Measurements from ENCODE around the gene IL12A.

IL12A gene

DNA sequence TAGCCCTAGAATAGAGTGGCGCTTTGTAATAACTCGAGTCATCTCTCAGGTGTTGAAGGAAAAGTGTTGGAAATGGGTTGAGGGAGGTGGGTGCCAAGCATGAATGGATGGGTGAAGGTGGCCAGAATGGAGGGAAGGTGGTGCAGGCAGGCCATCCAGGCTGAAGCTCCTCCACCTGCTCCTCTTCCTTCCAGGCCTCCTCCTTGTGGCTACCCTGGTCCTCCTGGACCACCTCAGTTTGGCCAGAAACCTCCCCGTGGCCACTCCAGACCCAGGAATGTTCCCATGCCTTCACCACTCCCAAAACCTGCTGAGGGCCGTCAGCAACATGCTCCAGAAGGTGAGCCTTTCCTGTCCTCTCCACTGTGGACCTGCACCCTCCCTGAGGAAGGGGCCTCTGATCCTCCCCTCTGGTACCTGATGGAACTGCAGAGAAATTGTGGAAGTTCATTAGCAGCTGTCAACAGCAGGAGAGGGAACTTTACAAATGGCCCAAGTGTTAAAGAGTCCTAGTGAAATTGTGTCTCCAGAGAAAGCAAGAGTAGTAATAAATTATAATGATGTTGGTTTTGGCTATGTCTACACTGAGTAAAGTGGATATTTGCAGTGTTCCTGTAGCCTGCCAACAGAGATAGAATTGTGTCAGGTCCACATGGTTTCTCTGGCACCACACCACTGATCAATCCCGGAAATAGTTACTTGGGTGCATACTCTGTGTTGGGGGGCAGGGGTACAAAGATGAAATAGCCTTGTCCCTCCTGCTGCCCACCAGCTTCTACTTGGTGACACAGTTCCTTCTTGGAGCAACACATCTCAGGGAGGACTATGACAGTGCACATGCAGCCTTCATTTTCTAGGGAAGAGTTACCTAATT, 1.6 kb downstream of the IL12A start:
- DNase-seq: no peak

DNA sequence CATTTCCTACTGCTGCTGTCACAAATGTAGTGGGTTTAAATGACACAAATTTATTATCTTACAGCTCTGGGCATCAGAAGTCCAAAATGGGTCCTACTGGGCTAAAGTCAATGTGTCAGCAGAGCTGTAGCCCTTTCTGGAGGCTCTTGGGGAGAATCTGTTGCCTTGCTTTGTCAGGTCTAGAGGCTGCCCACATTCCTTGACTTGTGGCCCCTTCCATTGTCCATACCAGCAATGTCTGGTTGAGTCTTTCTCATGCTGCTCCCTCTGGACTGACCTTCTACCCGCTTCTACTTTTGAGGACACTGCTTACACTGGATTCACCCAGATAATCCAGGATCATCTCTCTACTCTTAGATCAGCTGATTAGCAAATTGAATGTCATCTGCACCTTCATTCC, 3.0 kb downstream of the IL12A start:
- no peak for DNase-seq

DNA sequence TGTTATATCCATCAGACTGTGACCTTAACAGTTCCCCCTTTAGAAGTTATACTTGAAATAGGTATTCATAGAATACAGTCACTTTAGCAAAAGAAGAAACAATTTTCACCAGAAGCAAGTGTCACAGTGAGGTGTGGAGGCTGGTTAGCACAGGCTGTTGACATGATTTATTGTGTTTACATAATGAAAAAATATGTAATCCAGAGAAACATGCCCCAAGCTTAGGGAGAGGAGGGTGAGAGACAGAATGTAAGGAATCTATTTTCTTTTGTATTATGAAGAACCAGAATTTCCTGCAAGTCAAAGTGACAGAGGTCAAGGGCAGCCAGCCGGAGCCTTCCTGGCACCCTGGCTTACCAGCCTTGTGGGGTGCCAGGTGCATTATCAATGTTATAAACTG, 4.0 kb downstream of the IL12A start:
- DNase-seq: no peak

DNA sequence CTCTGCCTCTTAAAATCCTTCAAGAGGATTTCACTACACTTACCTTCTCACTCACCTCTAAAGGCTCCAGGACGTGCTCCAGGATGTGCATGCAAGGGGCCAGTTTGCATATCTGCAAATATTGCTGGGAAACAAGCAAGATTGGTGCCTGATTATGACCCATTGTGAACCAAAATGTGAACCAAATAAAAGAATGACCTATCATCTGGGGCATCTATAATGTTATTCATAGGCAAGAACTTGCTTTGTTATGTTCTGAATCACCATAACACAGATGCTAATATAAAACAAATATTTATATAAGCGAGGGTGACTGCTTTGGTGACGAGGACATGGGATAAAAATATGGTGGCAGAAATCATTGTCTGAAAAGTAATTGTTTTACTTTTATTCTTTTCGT, 5.5 kb downstream of the IL12A start:
- DNase-seq: no peak

DNA sequence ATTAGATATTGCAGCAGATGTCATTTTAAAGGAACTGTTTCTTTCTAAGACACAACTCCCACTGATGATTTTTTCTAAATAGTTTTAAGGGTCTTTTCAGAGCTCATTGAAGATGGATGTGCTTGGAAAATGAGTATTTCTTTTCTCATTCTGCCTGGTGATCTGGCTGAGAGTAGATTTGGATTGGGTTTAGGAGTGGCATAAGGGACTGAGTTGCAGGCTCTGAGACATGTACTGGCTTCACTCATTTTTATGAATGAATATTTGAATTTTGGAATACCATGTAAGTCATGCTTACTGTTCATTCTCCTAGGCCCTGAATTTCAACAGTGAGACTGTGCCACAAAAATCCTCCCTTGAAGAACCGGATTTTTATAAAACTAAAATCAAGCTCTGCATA, 6.5 kb downstream of the IL12A start:
- DNase-seq: no peak

DNA sequence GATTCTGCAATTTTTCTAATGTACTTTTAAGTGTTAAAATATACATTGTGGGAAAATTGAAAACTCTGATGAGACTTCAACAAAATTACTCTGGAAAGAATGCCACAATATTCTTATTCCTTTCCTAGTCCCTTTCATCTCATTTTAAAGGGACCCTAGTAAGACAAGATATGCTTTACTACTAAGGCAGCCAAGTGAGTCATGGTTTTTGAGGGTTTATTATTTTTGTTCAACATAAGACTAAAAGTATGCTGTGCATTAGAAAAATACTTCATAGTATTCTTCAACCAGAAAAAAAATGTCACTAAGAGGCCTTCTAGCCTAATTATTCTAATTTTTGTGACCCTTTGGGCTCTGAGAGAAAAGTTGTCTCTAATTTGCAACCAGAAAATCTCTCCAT, 7.4 kb downstream of the IL12A start:
- no peak for DNase-seq

DNA sequence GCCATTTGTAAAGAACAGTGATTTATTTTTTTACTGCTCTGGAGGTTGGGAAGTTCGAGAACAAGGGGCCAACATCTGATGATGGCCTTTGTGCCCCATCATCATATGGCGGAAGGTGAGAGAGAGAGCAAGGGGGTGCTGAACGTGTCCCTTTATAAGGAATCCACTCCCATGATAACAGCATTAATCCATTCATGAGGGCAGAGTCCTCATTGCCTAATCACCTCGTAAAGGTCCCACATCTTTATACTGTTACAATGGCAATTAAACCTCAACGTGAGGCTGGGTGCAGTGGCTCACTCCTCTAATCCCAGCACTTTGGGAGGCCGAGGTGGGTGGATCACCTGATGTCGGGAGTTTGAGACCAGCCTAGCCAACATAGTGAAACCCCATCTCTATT, 8.3 kb downstream of the IL12A start:
- no peak for DNase-seq

DNA sequence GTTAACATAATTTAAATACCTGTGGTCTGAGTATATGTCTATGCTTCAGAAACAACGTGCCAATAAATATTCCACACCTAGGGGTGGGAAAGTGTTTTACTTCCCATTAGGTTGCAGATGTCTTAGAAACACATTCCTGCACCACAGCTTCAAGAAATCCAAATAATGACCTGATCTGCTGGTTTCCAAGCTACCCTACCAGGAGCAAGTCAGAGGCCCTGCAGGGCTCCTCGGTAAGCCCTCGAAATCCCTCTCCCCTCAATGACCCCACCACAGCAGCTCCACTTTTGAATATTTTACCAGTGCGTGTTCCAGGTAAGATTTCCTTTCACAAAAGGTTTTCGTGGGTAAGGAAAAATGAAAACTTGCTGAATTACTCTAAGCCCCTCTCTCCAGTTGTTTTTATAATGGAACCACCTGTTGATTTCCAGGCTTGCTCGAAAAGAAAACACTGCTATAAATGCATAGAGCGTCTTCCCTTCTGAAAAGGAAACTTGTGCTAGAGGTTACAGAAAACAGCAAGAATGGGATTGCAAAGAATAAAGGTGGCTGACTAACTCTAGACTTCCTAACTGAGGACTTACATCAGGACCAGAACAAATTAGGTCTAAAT, 12.6 kb downstream of the IL12A start:
- DNase-seq: no peak

DNA sequence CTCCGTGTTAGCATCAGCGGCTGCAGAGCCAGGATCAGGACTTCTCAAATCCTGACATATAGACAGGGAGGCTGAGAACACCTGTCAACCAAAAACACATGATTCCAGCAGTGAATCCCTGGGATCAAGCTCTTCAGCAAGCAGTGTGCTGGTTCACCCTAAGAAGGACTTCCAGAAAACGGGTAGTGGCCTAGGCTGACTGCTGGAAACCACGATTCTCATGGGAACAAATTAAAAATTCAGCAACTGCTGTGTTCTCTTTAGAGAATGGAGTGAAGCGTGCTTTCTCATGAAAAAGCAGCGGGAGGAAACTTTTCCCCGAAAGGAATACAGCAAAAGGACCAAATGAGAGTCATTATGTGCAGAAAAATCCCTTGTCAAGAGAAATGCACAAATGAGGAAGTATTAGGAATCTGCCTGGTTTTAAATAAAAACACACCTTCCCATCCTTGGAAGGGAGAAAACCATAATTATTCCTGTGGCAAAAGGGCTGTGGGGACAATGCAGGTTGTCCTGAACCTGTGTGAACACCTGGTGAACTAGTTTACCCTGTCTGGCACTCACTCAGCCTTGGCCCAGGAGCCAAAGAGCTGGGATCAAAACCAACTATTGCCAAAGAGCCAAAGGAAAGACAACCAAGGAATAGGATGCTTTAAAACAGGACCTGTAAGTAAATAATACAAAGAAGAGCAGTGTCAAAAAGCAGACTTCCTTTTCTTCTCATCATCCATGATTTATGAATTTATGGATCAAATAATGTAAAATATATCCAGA, 13.4 kb downstream of the IL12A start:
- DNase-seq: no peak

DNA sequence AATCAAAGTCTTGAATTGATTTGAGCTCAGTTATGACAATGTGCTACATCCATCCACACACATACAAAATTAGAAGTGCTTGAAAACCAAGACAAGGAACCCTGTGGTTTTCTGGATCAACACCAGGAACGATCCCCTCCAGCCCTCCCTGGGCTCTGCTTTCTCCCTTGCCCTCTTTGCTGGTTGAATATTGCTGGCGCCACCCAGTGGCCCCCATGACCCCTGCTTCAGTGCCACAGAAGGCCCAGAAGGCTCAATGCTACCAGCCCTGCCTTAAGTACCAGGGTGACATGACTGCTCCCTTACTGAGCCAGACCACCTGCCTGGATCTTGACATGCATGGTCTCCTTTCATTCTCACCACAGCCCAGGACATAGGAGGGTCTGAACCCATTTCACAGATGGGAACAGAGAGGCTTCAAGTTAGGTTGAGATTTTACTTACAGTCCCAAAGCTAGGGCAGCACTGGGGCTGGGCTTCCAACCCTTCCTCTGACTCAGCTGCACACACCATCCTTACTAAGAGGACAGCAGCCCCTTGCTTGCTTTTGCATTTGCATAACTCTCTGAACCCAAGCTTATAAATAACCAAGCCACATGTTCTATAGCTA, 15.0 kb downstream of the IL12A start:
- no peak for DNase-seq

DNA sequence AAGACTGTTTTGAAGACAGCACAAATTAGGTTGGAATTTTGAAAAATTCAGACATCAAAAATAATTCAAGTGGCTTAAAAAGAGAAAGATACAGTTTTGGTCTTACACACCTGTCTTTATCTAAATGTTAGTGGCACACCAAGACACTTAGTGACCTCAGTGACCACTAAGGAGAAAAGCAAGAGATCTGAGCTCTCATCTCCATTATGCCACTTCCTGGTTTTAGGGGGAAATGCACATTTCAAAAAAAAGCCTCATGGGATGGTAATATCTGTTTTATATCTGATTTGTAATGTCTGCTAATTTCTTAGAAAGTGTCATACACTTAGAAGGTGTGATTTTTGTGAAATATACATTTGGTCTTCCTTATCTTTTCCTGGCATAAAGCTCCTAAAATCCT, 16.4 kb downstream of the IL12A start:
- no peak for DNase-seq

DNA sequence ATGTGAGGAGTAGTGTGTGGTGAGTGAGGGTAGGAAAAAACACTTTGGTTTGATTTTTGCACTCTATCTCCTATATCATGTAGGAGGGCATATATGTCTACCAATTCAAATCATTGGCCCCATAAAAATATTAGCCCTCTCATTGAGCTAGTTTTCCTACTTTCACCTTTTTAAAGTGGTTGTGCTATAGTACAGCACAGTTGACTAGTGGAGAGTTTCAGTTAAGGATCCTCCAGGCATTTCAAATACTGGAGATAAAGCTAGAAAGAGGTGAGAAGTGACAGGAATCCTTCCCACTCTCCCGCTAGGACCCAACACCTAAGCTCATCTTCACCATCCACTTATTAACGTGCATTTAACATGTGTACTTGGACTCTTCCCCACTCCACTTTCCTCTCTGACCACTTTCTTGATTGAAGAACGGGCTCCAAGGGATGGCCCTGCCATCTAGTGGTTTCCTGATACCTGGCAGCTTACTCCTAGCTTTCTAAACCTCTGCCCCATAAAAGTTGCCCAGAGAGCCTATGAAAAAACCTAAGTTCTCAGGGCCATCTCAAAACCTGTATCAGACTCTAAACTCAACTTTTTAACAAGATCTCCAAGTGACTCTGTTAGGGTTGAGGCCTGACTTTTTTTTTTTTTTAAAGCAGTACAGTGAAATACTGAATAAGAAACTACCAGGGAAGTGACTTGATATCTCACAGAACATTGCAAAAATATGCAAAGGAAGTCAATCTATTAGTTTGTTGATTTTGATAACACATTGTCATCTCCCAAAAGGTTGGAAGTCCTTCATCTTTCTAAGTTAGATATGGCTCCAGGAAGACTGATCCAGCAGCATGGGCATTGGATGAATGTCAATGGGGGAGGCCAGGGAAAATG, 17.9 kb downstream of the IL12A start:
- DNase-seq: no peak

DNA sequence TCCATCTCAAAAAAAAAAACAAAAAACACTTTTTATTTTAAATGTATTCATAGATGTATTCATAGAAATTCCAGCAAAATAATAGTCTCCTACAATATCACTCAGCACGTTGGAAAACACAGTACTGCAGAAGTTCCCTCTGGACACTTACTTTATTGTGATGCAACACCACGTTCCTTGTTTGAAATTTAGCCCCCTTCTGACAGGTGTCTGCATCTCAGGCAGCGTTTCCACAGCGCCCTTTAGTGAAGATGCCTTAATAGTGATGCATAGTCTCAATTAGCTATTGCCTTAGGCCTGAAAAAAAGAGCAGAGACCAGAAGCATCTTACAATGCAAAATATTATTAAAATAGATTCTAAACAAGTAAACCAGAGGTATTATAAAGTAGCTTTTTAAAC, 20.3 kb downstream of the IL12A start:
- DNase-seq: no peak

DNA sequence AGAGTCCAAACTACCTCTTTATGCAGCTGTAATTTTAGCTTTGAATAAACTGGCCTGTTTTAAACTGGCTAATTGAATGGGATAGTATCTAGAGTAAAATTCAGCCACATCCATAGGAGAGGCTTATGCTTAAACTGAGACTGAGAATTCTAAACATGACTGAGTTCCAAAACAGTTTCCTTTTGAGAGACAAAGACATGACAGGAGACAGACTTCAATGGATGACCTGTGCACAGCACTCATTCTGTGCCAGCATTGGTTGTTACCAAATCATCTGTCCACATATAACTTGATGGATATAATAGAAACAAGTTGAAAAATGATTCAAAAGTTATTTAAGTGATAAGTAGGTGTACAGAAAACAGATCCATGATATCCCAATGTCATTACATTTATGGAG, 20.9 kb downstream of the IL12A start:
- DNase-seq: no peak

DNA sequence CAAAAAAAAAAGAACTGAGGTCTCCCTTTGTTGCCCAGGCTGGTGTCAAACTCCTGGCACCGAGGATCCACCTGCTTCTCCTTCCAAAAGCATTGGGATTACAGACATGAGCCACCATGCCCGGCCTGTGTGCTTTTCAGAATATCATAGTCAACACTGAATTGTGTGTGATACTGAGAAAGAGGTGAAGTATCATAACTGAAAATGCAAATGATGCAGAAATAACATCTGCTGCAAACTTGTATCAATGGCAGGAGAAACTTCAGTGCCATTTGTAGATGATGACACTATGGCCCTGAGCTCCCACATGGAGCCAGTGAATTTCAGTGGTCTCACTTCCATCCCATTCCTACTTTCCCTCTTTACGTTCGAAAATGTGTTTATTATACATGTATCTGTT, 21.9 kb downstream of the IL12A start:
- no peak for DNase-seq

DNA sequence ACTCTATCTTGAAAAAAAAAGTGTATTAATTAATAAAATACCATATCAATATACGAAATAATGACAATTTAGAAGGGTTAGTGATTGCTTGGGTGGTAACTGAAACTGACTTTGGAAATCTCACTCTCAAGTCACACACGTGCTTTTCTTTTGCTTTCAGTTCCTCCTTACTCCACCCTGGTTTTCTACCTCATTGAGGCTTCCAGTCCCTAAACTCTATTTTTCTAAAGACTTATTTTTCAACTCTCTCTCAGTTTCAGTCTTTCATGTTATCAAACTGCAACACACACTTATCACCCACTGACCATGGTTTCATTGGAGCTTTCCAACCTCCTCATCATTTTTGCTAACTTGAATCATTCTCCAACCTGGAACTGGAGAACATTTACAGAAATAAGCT, 23.5 kb downstream of the IL12A start:
- DNase-seq: no peak

DNA sequence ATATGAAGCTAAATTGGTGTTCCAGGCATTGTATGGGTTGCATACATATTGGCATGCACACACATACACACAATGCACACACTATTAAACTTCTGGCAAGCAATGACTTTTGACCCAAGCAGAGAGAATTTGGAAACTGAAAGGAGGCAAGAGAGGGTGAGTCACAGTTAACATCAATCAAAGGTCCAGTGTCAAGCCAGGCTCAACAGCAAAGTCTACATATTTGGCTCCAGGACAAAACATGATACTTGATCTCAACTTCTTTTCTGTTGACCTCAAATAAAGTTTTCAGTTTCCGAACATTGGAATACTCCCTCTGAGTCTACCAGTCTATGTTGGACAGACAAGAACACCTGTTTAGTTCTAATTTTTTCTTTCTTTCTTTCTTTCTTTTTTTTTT, 28.3 kb downstream of the IL12A start:
- DNase-seq: no peak

DNA sequence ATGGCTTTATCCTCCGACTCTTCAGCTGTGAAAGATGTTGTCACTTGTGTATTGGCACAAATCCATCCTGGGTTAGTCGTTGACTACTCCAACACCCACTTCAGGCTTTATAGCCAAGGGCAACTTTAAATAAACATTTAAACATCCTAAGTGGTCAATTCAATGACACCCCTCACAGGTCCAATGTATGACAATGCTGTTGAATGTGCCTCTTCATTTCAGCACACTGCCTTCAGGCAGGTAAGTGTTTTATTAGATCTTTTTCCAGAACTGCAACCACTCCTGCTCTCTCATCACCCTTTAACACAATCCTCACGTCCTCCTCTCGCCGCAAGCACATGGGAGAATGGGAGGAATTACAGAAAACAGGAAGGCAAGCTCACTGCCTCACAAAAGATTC, 30.3 kb downstream of the IL12A start:
- DNase-seq: no peak

DNA sequence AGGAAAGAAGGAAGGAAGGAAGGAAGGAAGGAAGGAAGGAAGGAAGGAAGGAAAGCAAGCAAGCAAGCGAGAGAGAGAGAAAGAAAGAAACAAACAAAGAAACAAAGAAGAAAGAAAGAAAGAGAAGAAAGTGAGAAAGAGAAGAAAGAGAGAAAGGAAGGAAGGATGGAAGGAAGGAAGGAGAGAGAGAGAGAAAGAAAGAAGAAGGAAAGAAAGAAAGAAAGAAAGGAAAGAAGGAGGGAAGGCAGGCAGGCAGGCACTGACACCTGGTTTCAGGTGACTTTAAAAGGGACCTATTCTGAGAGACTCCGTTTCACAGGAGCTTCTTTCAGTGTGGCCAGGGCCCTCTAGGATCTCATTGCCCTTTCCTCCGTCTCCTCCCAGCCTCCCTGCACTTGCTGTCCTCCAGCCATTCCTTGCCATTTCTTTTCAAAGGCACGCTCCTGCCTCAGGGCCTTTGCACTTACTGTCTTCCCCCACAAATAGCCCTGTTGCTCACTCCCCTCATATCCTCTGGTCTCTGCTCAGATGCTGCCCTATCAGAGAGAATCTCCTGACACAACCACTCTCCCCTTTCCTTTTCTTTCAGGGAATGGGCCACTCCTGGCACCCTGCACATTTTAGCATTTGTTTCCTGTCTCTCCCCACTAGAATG, 31.5 kb downstream of the IL12A start:
- no peak for DNase-seq

DNA sequence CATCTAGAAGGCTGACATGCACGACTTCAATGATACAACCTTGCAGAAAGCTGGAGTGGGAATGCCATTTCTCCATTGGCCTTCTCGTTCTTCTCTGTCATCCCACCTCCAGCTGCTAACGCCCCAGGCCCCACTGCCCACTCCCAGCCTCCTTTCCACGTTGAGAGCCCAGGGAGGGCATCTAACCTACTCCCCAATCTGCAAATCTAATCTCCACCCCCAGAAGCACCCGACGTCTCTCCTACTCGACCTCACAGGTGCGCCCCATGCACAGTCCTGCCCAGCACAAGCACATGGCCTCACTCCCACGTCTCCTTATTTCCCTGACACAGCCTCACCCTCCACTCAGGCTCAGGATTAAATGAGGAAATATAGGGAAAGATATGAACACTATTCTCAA, 33.4 kb downstream of the IL12A start:
- DNase-seq: no peak

DNA sequence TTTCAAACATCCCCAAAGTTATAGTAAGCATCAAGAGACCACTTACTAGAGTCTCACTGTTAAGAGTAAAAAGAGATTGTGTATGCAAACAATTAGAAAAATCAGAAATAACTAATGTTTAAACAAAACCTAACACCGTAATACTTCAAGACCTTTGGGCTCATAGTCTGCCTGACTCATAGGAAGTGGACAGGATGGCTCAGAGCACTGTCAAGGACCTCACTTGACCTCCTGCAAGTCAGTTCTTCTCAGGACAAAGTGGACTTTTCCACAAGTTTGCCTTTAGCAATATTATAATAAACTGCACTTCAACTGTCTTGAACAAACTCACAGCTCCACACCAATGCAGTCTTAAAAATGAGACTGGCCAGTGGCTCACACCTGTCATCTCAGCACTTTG, 34.8 kb downstream of the IL12A start:
- no peak for DNase-seq
